ENCODE measurements around the gene CALML5.

GRCh38 chr10:5512331-5512730, 13.0 kb upstream of the CALML5 start:
- no peak for TF ChIP-seq EZH2 (IDR thresholded peaks at IDR 0.05; ENCODE audit: low read length, missing control alignments)
- TF ChIP-seq CTCF (conservative IDR thresholded peaks at IDR 0.05 in 1 of 2, IDR thresholded peaks at IDR 0.05 in 1 of 2; ENCODE audit: low read depth in 1 of 2, low read length in 2 of 2), result no peak
